HepG2 (cell line): Measurements from ENCODE around the gene UQCC2. TPM values are rescaled to one million over a fixed set of nuclear protein-coding genes. Genes with fewer than 3 reads are reported as not detected.

ENCODE experiments used
- ATAC-seq: fragments of 200-7000 bp; cut with Tn5 transposase; 3 replicates; pipeline ENCODE4 v1.9.1; 2020; ENCODE audit warnings: mild to moderate bottlenecking, moderate library complexity
- BruUV-seq: library from RNA; stranded (reverse); fragments of 400-500 nt; replicated peaks from 2 replicates; lab custom pipeline; 2021; lab: Mats Ljungman, UMichigan
- CTCF ChIA-PET: fragments of 300-600 bp; formaldehyde crosslinking; extraction: SDS; loops from one replicate; lab custom pipeline; 2021; ENCODE audit warnings: low total read pairs, inconsistent platforms, low intra/inter-chr PET ratio; lab: Yijun Ruan, JAX
- POLR2A ChIA-PET: fragments of 350-600 bp; sonication (Branson Sonifier 250); formaldehyde crosslinking; loops from one replicate; lab custom pipeline; 2020; ENCODE audit warnings: antibody characterized with exemption, inconsistent platforms; lab: Yijun Ruan, JAX
- DNase-seq: peaks from one replicate; pipeline ENCODE4 v3.0.0-alpha.2; 2015; ENCODE audit warnings: low spot score
- FAIRE-seq: peaks from 3 replicates; lab custom pipeline; 2011; peaks lifted over from hg19 to GRCh38; lab: Jason Lieb, UNC
- H2AFZ ChIP-seq: one replicate; pipeline ENCODE4 v1.6.1; 2011; ENCODE audit warnings: low read length, inconsistent platforms
- H3K27ac ChIP-seq: fragments of 300-600 bp; 3 replicates; pipeline ENCODE4 v1.8.0; 2011; ENCODE audit warnings: mixed run types, mild to moderate bottlenecking, mixed read lengths, low read length, inconsistent platforms; ENCODE audit not compliant: insufficient read depth; ENCODE audit errors: extremely low read length
- H3K27me3 ChIP-seq, 2 experiments: fragments of 200-600 bp in 1 of 2; 2 replicates in 1 of 2; 3 replicates in 1 of 2; pipeline versions ENCODE4 v1.6.0 to v1.8.0; 2011; ENCODE audit warnings: low read length in 2 of 2, mild to moderate bottlenecking in 2 of 2, moderate library complexity in 2 of 2, inconsistent platforms in 1 of 2; ENCODE audit not compliant: insufficient read depth in 2 of 2, control insufficient read depth in 1 of 2
- H3K36me3 ChIP-seq, 2 experiments: fragments of 200-600 bp in 1 of 2; replicated peaks in 1 of 2; 2 replicates in 1 of 2; 3 replicates in 1 of 2; pipeline versions ENCODE4 v1.5.1 to v1.8.0; 2011; ENCODE audit warnings: low read length in 2 of 2, inconsistent platforms in 1 of 2; ENCODE audit not compliant: insufficient read depth in 2 of 2, control insufficient read depth in 1 of 2
- H3K4me1 ChIP-seq: 2 replicates; pipeline ENCODE4 v1.5.1; 2012; ENCODE audit warnings: low read length, inconsistent platforms; ENCODE audit not compliant: insufficient read depth
- H3K4me2 ChIP-seq: 2 replicates; pipeline ENCODE4 v1.6.0; 2011; ENCODE audit warnings: low read depth, low read length, inconsistent platforms
- H3K4me3 ChIP-seq, 3 experiments: fragments of 200-600 bp in 1 of 3; sonication (generic), shearing (Covaris generic) in 1 of 3; replicated peaks in 1 of 3; 2 replicates each; pipeline ENCODE4 v1.5.1; 2011 to 2016; ENCODE audit warnings: low read length in 3 of 3, inconsistent platforms in 2 of 3, low read depth in 2 of 3, mild to moderate bottlenecking in 2 of 3, control low read depth in 1 of 3, mixed read lengths in 1 of 3; ENCODE audit not compliant: insufficient read depth in 1 of 3
- H3K79me2 ChIP-seq: one replicate; pipeline ENCODE4 v1.6.1; 2011; ENCODE audit warnings: low read length, inconsistent platforms; ENCODE audit not compliant: insufficient read depth
- H3K9ac ChIP-seq: 2 replicates; pipeline ENCODE4 v1.6.0; 2011; ENCODE audit warnings: mild to moderate bottlenecking, low read depth, low read length, inconsistent platforms; ENCODE audit not compliant: insufficient read depth
- H3K9me3 ChIP-seq: 2 replicates; pipeline ENCODE4 v1.5.1; 2012; ENCODE audit warnings: mild to moderate bottlenecking, low read length
- H4K20me1 ChIP-seq: 2 replicates; pipeline ENCODE4 v1.6.0; 2011; ENCODE audit warnings: inconsistent platforms, mild to moderate bottlenecking, low read length, moderate library complexity; ENCODE audit not compliant: insufficient read depth
- AGO1 ChIP-seq: fragments of 200-400 bp; formaldehyde crosslinking; IDR thresholded peaks from 2 replicates; pipeline ENCODE4 v1.6.1; 2017; ENCODE audit warnings: mild to moderate bottlenecking, low read depth, low read length, moderate library complexity; ENCODE audit not compliant: poor library complexity, severe bottlenecking
- AGO2 ChIP-seq: fragments of 200-400 bp; formaldehyde crosslinking; optimal IDR thresholded peaks from 2 replicates; pipeline ENCODE3; 2017; ENCODE audit warnings: mild to moderate bottlenecking, low read depth, low read length, moderate library complexity
- HMGXB4 ChIP-seq, 2 experiments: sonication (generic) in 1 of 2; formaldehyde crosslinking in 1 of 2; IDR thresholded peaks; 2 replicates each; pipeline versions ENCODE4 v1.4.0 to v1.6.1; 2018 to 2020; ENCODE audit warnings: missing genetic modification reagents in 2 of 2, borderline replicate concordance in 1 of 2, low read depth in 1 of 2, mild to moderate bottlenecking in 1 of 2, missing biosample characterization in 1 of 2
- NFKB2 ChIP-seq: sonication (generic); formaldehyde crosslinking; IDR thresholded peaks from 2 replicates; pipeline ENCODE4 v1.4.0; 2020; ENCODE audit warnings: missing genetic modification reagents, borderline replicate concordance
- PCBP1 ChIP-seq: fragments of 200-400 bp; formaldehyde crosslinking; IDR thresholded peaks from 2 replicates; pipeline ENCODE4 v1.6.1; 2017; ENCODE audit warnings: mild to moderate bottlenecking, low read depth, low read length, borderline replicate concordance
- PREB ChIP-seq: sonication (generic); formaldehyde crosslinking; IDR thresholded peaks from 2 replicates; pipeline ENCODE4 v1.4.0; 2020; ENCODE audit warnings: missing genetic modification reagents
- RFX5 ChIP-seq: IDR thresholded peaks from 2 replicates; pipeline ENCODE4 v1.6.1; 2011; ENCODE audit warnings: low read depth, low read length, improper control_type of control experiment
- ZNF230 ChIP-seq: sonication (generic); formaldehyde crosslinking; IDR thresholded peaks from 2 replicates; pipeline ENCODE4 v1.4.0; 2020; ENCODE audit warnings: mild to moderate bottlenecking, missing genetic modification reagents
- ZNF530 ChIP-seq: sonication (generic); formaldehyde crosslinking; IDR thresholded peaks from 2 replicates; pipeline ENCODE4 v1.5.0; 2020; ENCODE audit warnings: low read depth, mild to moderate bottlenecking, missing genetic modification reagents
- WGBS: methylation state at CpG from one replicate; pipeline ENCODE4 v1.1.6; 2017; ENCODE audit warnings: low lambda C conversion rate; 5-methylcytosine and 5-hydroxymethylcytosine counted together
- in situ Hi-C: cut with HindIII; loops from 2 replicates; pipeline ENCODE4 v1.10.0; 2017; ENCODE audit warnings: low pct_unique_long_range_greater_than_20kb; ENCODE audit not compliant: extremely low pct_ligation_motif_present
- intact Hi-C: fragments of 100-400 bp; cut with micrococcal nuclease; formaldehyde crosslinking; loops from one replicate; pipeline ENCODE4 v1.10.0; 2022; ENCODE audit not compliant: unreplicated experiment
- polyA plus RNA-seq, 8 experiments: library from polyadenylated mRNA; depleted of rRNA in 3 of 8; stranded (reverse) in 7 of 8; unstranded in 1 of 8; fragments of >200 nt; fragmentation: Illumina TruSeq in 4 of 8; extraction: Trizol in 4 of 8; gene quantifications; 2 replicates each; pipeline versions ENCODE4 v1.2.1 to v1.2.3, GENCODE V29; 2011 to 2016; ENCODE audit warnings: low read depth in 4 of 8, missing spikeins in 1 of 8, mixed read lengths in 1 of 8; ENCODE audit not compliant: insufficient read depth in 1 of 8
- total RNA-seq, 5 experiments: library from RNA; depleted of rRNA; stranded (reverse); fragments of >200 nt; fragmentation: Illumina TruSeq; extraction: Trizol; gene quantifications; 2 replicates each; pipeline ENCODE4 v1.2.3, GENCODE V29; 2016; ENCODE audit warnings: low read depth in 1 of 5
- TF ChIP-seq, protein P1 (sequence below): IDR thresholded peaks from 2 replicates; pipeline ENCODE4 v1.4.0; 2020; ENCODE audit warnings: mild to moderate bottlenecking, missing genetic modification reagents
- TF ChIP-seq, protein P2 (sequence below): sonication (generic); formaldehyde crosslinking; IDR thresholded peaks from 2 replicates; pipeline ENCODE4 v1.5.0; 2020; ENCODE audit warnings: mild to moderate bottlenecking, missing genetic modification reagents
- TF ChIP-seq, protein P3 (sequence below): sonication (generic); formaldehyde crosslinking; IDR thresholded peaks from 2 replicates; pipeline ENCODE4 v1.9.0; 2021; ENCODE audit warnings: missing genetic modification reagents, mild to moderate bottlenecking, borderline replicate concordance

The UQCC2 gene
- total and polyA plus RNA-seq, 2 of the 13 experiments (the other 11 are each of a cell fraction or from before 2014, with no cell fraction given), result 82.4 to 238 TPM

- FAIRE-seq (no peak), ATAC-seq (no peak), DNase-seq (no peak)
- Histone ChIP-seq H3K4me3 (no peak overlapping the region), H3K4me2 (no peak overlapping the region), H3K9me3 (no peaks in the 10 kb centered on the region), H3K27me3 (0 out of 5 replicates have a peak, but pooled peaks cover 0 to 11% of the 10 kb centered on the region in 2 experiments), H4K20me1 (no peaks in the 10 kb centered on the region), H3K36me3 (no peaks in the 10 kb centered on the region), H3K79me2 (no peaks in the 10 kb centered on the region), H3K9ac (no peak overlapping the region), H3K27ac (no peak overlapping the region), H3K4me1 (peaks cover 8% of the 10 kb centered on the region), H2AFZ (no peak overlapping the region)
- ChIA-PET POLR2A (interaction anchor here (1.8 kb wide), 1 partner anchor 11 kb away, joined by 9 read pairs; the partner anchor contains the start of gene UQCC2), CTCF (no interaction called here)
- no TSS peak for BruUV-seq
- WGBS, result 76% methylated on average over 5 of the region's 5 CpGs
- in situ Hi-C loops, result no loop called here
- intact Hi-C loops, result no loop called here
- TF ChIP-seq, protein P1, sequence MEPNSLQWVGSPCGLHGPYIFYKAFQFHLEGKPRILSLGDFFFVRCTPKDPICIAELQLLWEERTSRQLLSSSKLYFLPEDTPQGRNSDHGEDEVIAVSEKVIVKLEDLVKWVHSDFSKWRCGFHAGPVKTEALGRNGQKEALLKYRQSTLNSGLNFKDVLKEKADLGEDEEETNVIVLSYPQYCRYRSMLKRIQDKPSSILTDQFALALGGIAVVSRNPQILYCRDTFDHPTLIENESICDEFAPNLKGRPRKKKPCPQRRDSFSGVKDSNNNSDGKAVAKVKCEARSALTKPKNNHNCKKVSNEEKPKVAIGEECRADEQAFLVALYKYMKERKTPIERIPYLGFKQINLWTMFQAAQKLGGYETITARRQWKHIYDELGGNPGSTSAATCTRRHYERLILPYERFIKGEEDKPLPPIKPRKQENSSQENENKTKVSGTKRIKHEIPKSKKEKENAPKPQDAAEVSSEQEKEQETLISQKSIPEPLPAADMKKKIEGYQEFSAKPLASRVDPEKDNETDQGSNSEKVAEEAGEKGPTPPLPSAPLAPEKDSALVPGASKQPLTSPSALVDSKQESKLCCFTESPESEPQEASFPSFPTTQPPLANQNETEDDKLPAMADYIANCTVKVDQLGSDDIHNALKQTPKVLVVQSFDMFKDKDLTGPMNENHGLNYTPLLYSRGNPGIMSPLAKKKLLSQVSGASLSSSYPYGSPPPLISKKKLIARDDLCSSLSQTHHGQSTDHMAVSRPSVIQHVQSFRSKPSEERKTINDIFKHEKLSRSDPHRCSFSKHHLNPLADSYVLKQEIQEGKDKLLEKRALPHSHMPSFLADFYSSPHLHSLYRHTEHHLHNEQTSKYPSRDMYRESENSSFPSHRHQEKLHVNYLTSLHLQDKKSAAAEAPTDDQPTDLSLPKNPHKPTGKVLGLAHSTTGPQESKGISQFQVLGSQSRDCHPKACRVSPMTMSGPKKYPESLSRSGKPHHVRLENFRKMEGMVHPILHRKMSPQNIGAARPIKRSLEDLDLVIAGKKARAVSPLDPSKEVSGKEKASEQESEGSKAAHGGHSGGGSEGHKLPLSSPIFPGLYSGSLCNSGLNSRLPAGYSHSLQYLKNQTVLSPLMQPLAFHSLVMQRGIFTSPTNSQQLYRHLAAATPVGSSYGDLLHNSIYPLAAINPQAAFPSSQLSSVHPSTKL, result no peak
- TF ChIP-seq RFX5 (no peak), AGO2 (no peak), HMGXB4 (CRISPR knock-in tag; IDR thresholded peaks at IDR 0.05; ENCODE audit: borderline replicate concordance in 1 of 2, low read depth in 1 of 2) (no peak), PCBP1 (no peak), ZNF530 (CRISPR knock-in tag) (no peak), NFKB2 (no peak), PREB (CRISPR knock-in tag) (no peak), ZNF230 (CRISPR knock-in tag) (no peak), AGO1 (no peak)
- TF ChIP-seq, protein P2, sequence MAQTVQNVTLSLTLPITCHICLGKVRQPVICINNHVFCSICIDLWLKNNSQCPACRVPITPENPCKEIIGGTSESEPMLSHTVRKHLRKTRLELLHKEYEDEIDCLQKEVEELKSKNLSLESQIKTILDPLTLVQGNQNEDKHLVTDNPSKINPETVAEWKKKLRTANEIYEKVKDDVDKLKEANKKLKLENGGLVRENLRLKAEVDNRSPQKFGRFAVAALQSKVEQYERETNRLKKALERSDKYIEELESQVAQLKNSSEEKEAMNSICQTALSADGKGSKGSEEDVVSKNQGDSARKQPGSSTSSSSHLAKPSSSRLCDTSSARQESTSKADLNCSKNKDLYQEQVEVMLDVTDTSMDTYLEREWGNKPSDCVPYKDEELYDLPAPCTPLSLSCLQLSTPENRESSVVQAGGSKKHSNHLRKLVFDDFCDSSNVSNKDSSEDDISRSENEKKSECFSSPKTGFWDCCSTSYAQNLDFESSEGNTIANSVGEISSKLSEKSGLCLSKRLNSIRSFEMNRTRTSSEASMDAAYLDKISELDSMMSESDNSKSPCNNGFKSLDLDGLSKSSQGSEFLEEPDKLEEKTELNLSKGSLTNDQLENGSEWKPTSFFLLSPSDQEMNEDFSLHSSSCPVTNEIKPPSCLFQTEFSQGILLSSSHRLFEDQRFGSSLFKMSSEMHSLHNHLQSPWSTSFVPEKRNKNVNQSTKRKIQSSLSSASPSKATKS (CRISPR knock-in tag), result no peak
- TF ChIP-seq, protein P3, sequence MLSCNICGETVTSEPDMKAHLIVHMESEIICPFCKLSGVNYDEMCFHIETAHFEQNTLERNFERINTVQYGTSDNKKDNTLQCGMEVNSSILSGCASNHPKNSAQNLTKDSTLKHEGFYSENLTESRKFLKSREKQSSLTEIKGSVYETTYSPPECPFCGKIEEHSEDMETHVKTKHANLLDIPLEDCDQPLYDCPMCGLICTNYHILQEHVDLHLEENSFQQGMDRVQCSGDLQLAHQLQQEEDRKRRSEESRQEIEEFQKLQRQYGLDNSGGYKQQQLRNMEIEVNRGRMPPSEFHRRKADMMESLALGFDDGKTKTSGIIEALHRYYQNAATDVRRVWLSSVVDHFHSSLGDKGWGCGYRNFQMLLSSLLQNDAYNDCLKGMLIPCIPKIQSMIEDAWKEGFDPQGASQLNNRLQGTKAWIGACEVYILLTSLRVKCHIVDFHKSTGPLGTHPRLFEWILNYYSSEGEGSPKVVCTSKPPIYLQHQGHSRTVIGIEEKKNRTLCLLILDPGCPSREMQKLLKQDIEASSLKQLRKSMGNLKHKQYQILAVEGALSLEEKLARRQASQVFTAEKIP, result no peak
Observed at GRCh38 chr6:33722103-33722623, 10.7 kb upstream of the UQCC2 start.
